Inflammatory macrophage treated with lipopolysaccharide for 4 hours (primary cell): Measurements from ENCODE around the gene DVL2.
"Not testable (repeated sequence)": the region's sequence is repeated elsewhere in the genome, so short reads cannot be mapped to it uniquely, and the experiment has no call there.

Source experiments
- DNase-seq: peaks from one replicate; pipeline ENCODE4 v3.0.0-alpha.2; 2020

Gene DVL2

GRCh38 chr17:7191571-7192270 is 42.6 kb downstream of the DVL2 start:
- peak; percentile 17 for DNase-seq

GRCh38 chr17:7191069-7191468 is 43.2 kb downstream of the DVL2 start:
- DNase-seq, result no peak

GRCh38 chr17:7190276-7190917 is 43.9 kb downstream of the DVL2 start:
- no peak for DNase-seq

GRCh38 chr17:7186241-7186640 is 48.1 kb downstream of the DVL2 start:
- DNase-seq, result peak; percentile 30

- DNase-seq, result no peak
Measured at GRCh38 chr17:7184647-7185046, 49.7 kb downstream of the DVL2 start.

GRCh38 chr17:7184091-7184488 is 50.2 kb downstream of the DVL2 start:
- peak; percentile 36 for DNase-seq

- DNase-seq, result peak; percentile 11
Measured at GRCh38 chr17:7183433-7184090, 50.8 kb downstream of the DVL2 start.

GRCh38 chr17:7182101-7182500 is 52.2 kb downstream of the DVL2 start:
- not testable (repeated sequence) for DNase-seq

- DNase-seq, result no peak
Measured at GRCh38 chr17:7179317-7180254, 54.7 kb downstream of the DVL2 start, which contains the start of gene ASGR1. TSS of gene ASGR1 (minus strand) at chr17:7179370. CDS start at chr17:7178563, 807 bp downstream.

GRCh38 chr17:7178973-7179316 is 55.4 kb downstream of the DVL2 start:
- DNase-seq, result no peak

GRCh38 chr17:7177954-7178477 is 56.3 kb downstream of the DVL2 start:
- peak; percentile 9 for DNase-seq

- DNase-seq, result peak; percentile 68
Measured at GRCh38 chr17:7177191-7177953, 56.9 kb downstream of the DVL2 start.

GRCh38 chr17:7176841-7177190 is 57.5 kb downstream of the DVL2 start:
- DNase-seq, result no peak

- no peak for DNase-seq
Measured at GRCh38 chr17:7176107-7176840, 58.0 kb downstream of the DVL2 start.
